Subcutaneous adipose tissue (tissue), 4 donors: Measurements from ENCODE around the gene FCAMR. TPM values are rescaled to one million over a fixed set of nuclear protein-coding genes. Genes with fewer than 3 reads are reported as not detected.

ENCODE experiments used
- CTCF ChIP-seq: fragments of 450-650 bp; IDR thresholded peaks from one replicate; pipeline ENCODE4 v1.5.1; 2016; ENCODE audit warnings: low read depth, mild to moderate bottlenecking, control low read depth, antibody characterized with exemption, moderate library complexity
- total RNA-seq, 4 donors: library from RNA; depleted of rRNA; stranded (reverse); fragments of >200 nt; gene quantifications; one replicate each; pipeline ENCODE4 v1.1.0, GENCODE V29; 2016

FCAMR gene
- total RNA-seq, 4 donors from 2014 or later = not detected

- TF ChIP-seq CTCF = no peak
These were observed 6.5 kb downstream of the FCAMR start for GRCh38 chr1:206963740-206964139.

- TF ChIP-seq CTCF = no peak
These were observed 7.0 kb downstream of the FCAMR start for GRCh38 chr1:206963119-206963712.

- no peak for TF ChIP-seq CTCF
These were observed 8.0 kb downstream of the FCAMR start for GRCh38 chr1:206962272-206962671.

- TF ChIP-seq CTCF = no peak
These were observed 8.6 kb downstream of the FCAMR start for GRCh38 chr1:206961668-206962067.

- TF ChIP-seq CTCF = no peak
These were observed 9.4 kb downstream of the FCAMR start for GRCh38 chr1:206960676-206961386.

- no peak for TF ChIP-seq CTCF
These were observed 12.1 kb downstream of the FCAMR start for GRCh38 chr1:206958144-206958543.

- no peak for TF ChIP-seq CTCF
These were observed 12.6 kb downstream of the FCAMR start for GRCh38 chr1:206957639-206958038.
